ENCODE results near the gene FAM89B.
A peak's percentile ranks its signal among the peaks of the same experiment; 100 is the strongest.

The FAM89B gene

GRCh38 chr11:65610404-65610803 is 38.1 kb downstream of the FAM89B start:
- no peak for DNase-seq (ENCODE audit: low read depth)

- no peak for DNase-seq (ENCODE audit: low read depth)
These were observed 38.9 kb downstream of the FAM89B start for GRCh38 chr11:65611028-65611757.

- no peak for DNase-seq (ENCODE audit: low read depth)
These were observed 39.6 kb downstream of the FAM89B start for GRCh38 chr11:65611758-65612603.

GRCh38 chr11:65612691-65613090 is 40.4 kb downstream of the FAM89B start:
- DNase-seq (ENCODE audit: low read depth): no peak

- no peak for DNase-seq (ENCODE audit: low read depth)
These were observed 41.0 kb downstream of the FAM89B start for GRCh38 chr11:65613091-65613928.

- peak; percentile 99 for DNase-seq (ENCODE audit: low read depth)
These were observed 43.1 kb downstream of the FAM89B start, which contains the start of gene PCNX3 for GRCh38 chr11:65615229-65615949. TSS of gene PCNX3 (plus strand) at chr11:65615776. CDS start at chr11:65616312, 536 bp downstream.

GRCh38 chr11:65615950-65616574 is 43.7 kb downstream of the FAM89B start:
- no peak for DNase-seq (ENCODE audit: low read depth)

GRCh38 chr11:65616575-65617001 is 44.2 kb downstream of the FAM89B start:
- no peak for DNase-seq (ENCODE audit: low read depth)

- DNase-seq (ENCODE audit: low read depth): no peak
These were observed 45.0 kb downstream of the FAM89B start for GRCh38 chr11:65617136-65617850.

- DNase-seq (ENCODE audit: low read depth): no peak
These were observed 45.8 kb downstream of the FAM89B start for GRCh38 chr11:65617990-65618751.

GRCh38 chr11:65618763-65619162 is 46.4 kb downstream of the FAM89B start:
- DNase-seq (ENCODE audit: low read depth): no peak

GRCh38 chr11:65619281-65619928 is 47.1 kb downstream of the FAM89B start:
- no peak for DNase-seq (ENCODE audit: low read depth)

GRCh38 chr11:65620666-65621065 is 48.3 kb downstream of the FAM89B start:
- DNase-seq (ENCODE audit: low read depth): no peak

- no peak for DNase-seq (ENCODE audit: low read depth)
These were observed 49.1 kb downstream of the FAM89B start for GRCh38 chr11:65621460-65621859.

- DNase-seq (ENCODE audit: low read depth): no peak
These were observed 49.7 kb downstream of the FAM89B start for GRCh38 chr11:65622011-65622410.

- DNase-seq (ENCODE audit: low read depth): no peak
These were observed 50.8 kb downstream of the FAM89B start for GRCh38 chr11:65623177-65623576.
